Measurements from ENCODE around the gene CNBD2. TPM values are rescaled to one million over a fixed set of nuclear protein-coding genes. Genes with fewer than 3 reads are reported as not detected.
A peak's percentile ranks its signal among the peaks of the same experiment; 100 is the strongest.

CNBD2 gene
- total RNA-seq, 1 experiment from 2014 or later, result 8.4 TPM

DNA sequence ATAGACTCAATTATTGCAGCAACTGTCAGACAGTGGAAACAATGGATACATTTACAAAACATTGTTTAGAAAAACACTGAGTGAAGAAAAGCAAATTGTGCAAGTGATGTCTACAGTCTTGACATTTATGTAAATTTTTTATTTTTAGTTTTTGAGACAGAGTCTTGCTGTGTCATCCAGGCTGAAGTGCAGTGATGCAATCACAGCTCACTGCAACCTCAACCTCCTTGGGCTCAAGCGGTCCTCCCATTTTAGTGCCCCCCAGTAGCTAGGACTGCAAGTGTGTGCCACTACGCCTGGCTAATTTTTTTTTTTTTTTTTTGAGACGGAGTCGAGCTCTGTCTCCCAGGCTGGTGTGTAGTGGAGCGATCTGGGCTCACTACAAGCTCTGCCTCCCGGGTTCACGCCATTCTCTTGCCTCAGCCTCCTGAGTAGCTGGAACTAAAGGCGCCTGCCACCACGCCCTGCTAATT is 9.7 kb downstream of the CNBD2 start:
- Histone ChIP-seq H3K4me1 (ENCODE audit: low read length) (peaks cover 31% of the 10 kb centered on the region), H2AFZ (ENCODE audit: low read length) (no peak overlapping the region), H3K9ac (ENCODE audit: low read length) (no peak overlapping the region), H4K20me1 (ENCODE audit: insufficient read depth, low read depth, low read length) (no peaks in the 10 kb centered on the region), H3K4me3 (ENCODE audit: low read length) (no peak overlapping the region), H3K9me3 (ENCODE audit: low read length) (no peaks in the 10 kb centered on the region), H3K36me3 (ENCODE audit: insufficient read depth, low read length) (no peaks in the 10 kb centered on the region), H3K79me2 (ENCODE audit: low read length) (no peaks in the 10 kb centered on the region), H3K27me3 (ENCODE audit: low read length) (no peaks in the 10 kb centered on the region), H3K27ac (ENCODE audit: low read length) (peak overlapping the region; percentile 51; the same call in 1 of the 2 replicates), H3K4me2 (ENCODE audit: low read depth, low read length, poor library complexity, severe bottlenecking) (peak overlapping the region; percentile 57), H3K9me2 (replicated peaks; ENCODE audit: insufficient read depth, low read length) (no peaks in the 10 kb centered on the region)
- peak; percentile 75 for DNase-seq

DNA sequence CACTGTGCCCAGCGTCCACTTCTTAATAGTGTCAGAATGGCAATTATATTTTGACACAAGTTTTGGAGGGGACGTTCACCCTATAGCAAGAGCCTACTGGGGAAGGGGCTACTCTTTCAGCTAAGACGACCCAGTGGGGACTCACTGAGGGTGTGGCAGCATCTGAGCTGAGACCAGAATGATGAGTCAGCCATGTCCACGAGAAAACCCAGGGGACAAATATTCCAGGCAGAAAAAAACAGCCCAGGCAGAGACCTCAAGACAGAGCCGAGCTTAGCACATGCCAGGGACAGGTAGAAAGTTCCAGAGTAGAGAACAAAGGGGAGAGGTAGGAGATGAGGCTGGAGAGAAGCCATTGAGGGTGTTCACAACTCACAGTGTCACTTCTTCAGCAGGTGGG is 11.2 kb downstream of the CNBD2 start:
- no peak overlapping the region for H3K9ac ChIP-seq (ENCODE audit: low read length)
- no peak for DNase-seq
- H3K27ac ChIP-seq (ENCODE audit: low read length), result no peak overlapping the region
- H4K20me1 ChIP-seq (ENCODE audit: insufficient read depth, low read depth, low read length), result no peaks in the 10 kb centered on the region
- H3K36me3 ChIP-seq (ENCODE audit: insufficient read depth, low read length), result no peaks in the 10 kb centered on the region
- no peaks in the 10 kb centered on the region for H3K79me2 ChIP-seq (ENCODE audit: low read length)
- no peak overlapping the region for H3K4me3 ChIP-seq (ENCODE audit: low read length)
- H3K27me3 ChIP-seq (ENCODE audit: low read length), result no peaks in the 10 kb centered on the region
- no peaks in the 10 kb centered on the region for H3K9me2 ChIP-seq (replicated peaks; ENCODE audit: insufficient read depth, low read length)
- H3K9me3 ChIP-seq (ENCODE audit: low read length), result no peaks in the 10 kb centered on the region
- no peak overlapping the region for H3K4me2 ChIP-seq (ENCODE audit: low read depth, low read length, poor library complexity, severe bottlenecking)
- H3K4me1 ChIP-seq (ENCODE audit: low read length), result peaks cover 31% of the 10 kb centered on the region
- no peak overlapping the region for H2AFZ ChIP-seq (ENCODE audit: low read length)

DNA sequence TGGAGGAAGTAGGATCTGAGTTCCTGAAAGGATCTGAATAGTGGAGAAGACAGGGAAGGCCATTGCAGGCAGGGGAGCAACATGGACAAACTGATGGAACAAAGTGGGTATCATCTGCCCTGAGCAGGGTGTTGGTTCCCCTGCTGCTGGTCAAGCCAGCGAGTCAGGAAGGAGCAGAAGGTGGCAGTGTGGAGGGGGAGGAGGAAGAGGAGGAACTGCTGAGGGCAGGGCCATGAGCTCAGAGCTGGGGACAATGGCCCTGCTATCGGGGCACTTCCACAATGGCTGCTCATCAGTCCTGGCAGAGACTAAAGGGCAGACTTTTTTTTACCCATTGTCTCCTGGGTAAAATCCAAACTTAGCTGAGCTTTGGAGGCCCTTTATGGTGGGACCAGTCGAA is 13.6 kb downstream of the CNBD2 start:
- Histone ChIP-seq H3K4me3 (ENCODE audit: low read length) (no peak overlapping the region), H2AFZ (ENCODE audit: low read length) (no peak overlapping the region), H3K9ac (ENCODE audit: low read length) (no peak overlapping the region), H3K9me2 (replicated peaks; ENCODE audit: insufficient read depth, low read length) (no peaks in the 10 kb centered on the region), H3K4me2 (ENCODE audit: low read depth, low read length, poor library complexity, severe bottlenecking) (no peak overlapping the region), H3K4me1 (ENCODE audit: low read length) (peaks cover 40% of the 10 kb centered on the region), H3K27me3 (ENCODE audit: low read length) (no peaks in the 10 kb centered on the region), H3K9me3 (ENCODE audit: low read length) (no peaks in the 10 kb centered on the region), H3K27ac (ENCODE audit: low read length) (no peak overlapping the region), H4K20me1 (ENCODE audit: insufficient read depth, low read depth, low read length) (no peaks in the 10 kb centered on the region), H3K36me3 (ENCODE audit: insufficient read depth, low read length) (no peaks in the 10 kb centered on the region), H3K79me2 (ENCODE audit: low read length) (no peaks in the 10 kb centered on the region)
- no peak for DNase-seq

DNA sequence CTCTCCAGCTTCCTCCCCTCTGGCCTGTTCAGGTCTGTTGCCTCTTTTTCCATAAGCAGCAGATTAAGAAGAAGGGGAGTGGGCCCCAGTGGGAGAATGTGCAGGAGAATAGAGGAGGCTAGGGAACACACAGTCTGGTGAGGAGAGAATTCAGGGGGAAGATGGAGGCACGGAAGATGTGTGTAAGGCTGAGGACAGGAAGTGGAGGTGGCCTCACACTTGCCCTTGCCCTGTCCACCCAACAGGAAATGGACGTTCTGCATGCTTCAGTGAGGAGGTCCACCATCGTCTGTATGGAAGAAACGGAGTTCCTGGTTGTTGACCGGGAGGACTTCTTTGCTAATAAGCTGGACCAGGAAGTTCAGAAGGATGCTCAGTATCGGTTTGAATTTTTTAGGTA is 16.0 kb downstream of the CNBD2 start:
- no peaks in the 10 kb centered on the region for H3K9me3 ChIP-seq (ENCODE audit: low read length)
- peaks cover 17% of the 10 kb centered on the region for H3K4me1 ChIP-seq (ENCODE audit: low read length)
- no peak overlapping the region for H3K4me2 ChIP-seq (ENCODE audit: low read depth, low read length, poor library complexity, severe bottlenecking)
- H3K27ac ChIP-seq (ENCODE audit: low read length), result no peak overlapping the region
- H3K36me3 ChIP-seq (ENCODE audit: insufficient read depth, low read length), result no peaks in the 10 kb centered on the region
- DNase-seq, result no peak
- no peak overlapping the region for H3K4me3 ChIP-seq (ENCODE audit: low read length)
- H3K27me3 ChIP-seq (ENCODE audit: low read length), result no peaks in the 10 kb centered on the region
- no peaks in the 10 kb centered on the region for H3K9me2 ChIP-seq (replicated peaks; ENCODE audit: insufficient read depth, low read length)
- no peak overlapping the region for H2AFZ ChIP-seq (ENCODE audit: low read length)
- H3K79me2 ChIP-seq (ENCODE audit: low read length), result no peaks in the 10 kb centered on the region
- no peak overlapping the region for H3K9ac ChIP-seq (ENCODE audit: low read length)
- no peaks in the 10 kb centered on the region for H4K20me1 ChIP-seq (ENCODE audit: insufficient read depth, low read depth, low read length)

DNA sequence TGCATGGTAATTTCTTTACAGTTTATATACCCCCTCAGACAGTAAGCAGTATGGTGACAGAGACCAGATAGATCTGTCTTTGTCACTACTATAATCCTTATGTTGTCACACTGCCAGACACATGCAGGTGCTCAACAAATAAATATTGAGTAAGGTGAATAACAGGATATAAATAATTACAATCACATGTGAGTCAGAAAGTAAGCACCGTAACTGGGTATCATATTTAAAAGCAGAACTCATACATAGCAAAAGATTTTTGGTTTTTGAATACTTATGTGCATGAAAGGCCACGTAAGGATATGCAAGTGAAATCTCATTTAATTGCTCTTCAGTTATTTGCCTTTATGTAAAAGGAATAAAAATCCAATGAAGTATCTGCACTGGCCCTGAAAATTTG is 17.4 kb downstream of the CNBD2 start:
- peak; percentile 47 for DNase-seq
- no peaks in the 10 kb centered on the region for H3K27me3 ChIP-seq (ENCODE audit: low read length)
- no peaks in the 10 kb centered on the region for H4K20me1 ChIP-seq (ENCODE audit: insufficient read depth, low read depth, low read length)
- no peaks in the 10 kb centered on the region for H3K9me2 ChIP-seq (replicated peaks; ENCODE audit: insufficient read depth, low read length)
- H3K4me1 ChIP-seq (ENCODE audit: low read length), result peaks cover 9% of the 10 kb centered on the region
- no peaks in the 10 kb centered on the region for H3K9me3 ChIP-seq (ENCODE audit: low read length)
- H3K36me3 ChIP-seq (ENCODE audit: insufficient read depth, low read length), result no peaks in the 10 kb centered on the region
- H3K27ac ChIP-seq (ENCODE audit: low read length), result no peak overlapping the region
- no peak overlapping the region for H2AFZ ChIP-seq (ENCODE audit: low read length)
- H3K9ac ChIP-seq (ENCODE audit: low read length), result no peak overlapping the region
- H3K4me3 ChIP-seq (ENCODE audit: low read length), result no peak overlapping the region
- no peaks in the 10 kb centered on the region for H3K79me2 ChIP-seq (ENCODE audit: low read length)
- no peak overlapping the region for H3K4me2 ChIP-seq (ENCODE audit: low read depth, low read length, poor library complexity, severe bottlenecking)

DNA sequence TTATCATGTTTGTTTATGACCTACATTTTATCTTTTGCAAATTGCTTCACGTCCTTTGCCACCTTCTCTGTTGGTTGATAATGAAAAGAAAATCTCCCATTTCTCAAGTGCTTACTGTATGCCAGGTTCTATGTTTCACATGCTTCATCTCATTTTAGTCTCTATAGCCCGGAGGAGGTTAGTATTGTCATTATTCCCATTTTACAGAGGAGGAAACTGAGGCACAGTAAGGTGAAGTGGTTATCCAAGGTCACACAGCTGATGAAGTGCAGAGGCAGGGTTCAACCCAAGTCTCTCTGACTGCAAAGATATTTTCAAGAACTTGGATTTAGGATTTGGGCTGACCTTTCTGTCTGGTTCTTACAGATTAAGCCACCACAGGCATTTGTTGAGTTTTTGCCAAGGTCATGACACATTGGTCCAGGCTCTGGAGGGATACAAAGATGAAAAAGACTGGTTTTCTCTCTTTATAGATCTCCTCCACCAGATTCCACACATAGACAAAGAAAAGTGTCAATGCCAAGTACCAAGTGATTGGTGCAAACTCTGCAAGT is 20.6 kb downstream of the CNBD2 start:
- no peak overlapping the region for H2AFZ ChIP-seq (ENCODE audit: low read length)

DNA sequence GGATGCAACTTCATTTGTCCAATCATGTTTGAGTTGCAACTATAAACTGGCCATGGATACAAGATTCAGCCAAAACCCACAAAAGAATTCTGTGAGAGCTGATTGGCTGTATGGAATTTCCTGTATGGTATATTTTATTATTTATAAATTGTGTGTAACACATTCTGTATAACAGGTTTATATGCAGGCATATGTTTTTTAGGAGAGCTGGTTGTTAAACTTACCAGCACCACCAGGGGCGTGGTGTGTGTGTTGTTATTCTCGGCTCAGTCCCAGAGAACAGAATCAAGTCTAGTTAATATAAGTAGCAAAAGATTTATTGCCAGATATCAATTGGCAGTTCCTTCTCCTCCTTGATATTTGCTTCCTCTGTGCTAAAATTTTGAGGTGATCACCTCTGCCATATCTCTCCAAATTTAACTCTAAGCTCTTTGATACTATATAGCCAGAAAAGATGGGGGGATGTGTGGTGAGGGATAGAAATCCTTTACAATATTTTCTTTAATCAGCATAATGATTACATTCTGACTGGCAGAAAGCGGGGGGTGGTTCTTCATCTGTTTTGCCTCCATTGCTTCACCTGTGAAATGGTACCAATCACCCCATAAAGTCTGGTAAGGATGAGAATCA is 22.9 kb downstream of the CNBD2 start:
- H3K79me2 ChIP-seq (ENCODE audit: low read length), result no peaks in the 10 kb centered on the region
- no peak overlapping the region for H3K4me2 ChIP-seq (ENCODE audit: low read depth, low read length, poor library complexity, severe bottlenecking)
- H2AFZ ChIP-seq (ENCODE audit: low read length), result no peak overlapping the region
- no peaks in the 10 kb centered on the region for H3K36me3 ChIP-seq (ENCODE audit: insufficient read depth, low read length)
- no peak overlapping the region for H3K9ac ChIP-seq (ENCODE audit: low read length)
- no peaks in the 10 kb centered on the region for H4K20me1 ChIP-seq (ENCODE audit: insufficient read depth, low read depth, low read length)
- H3K4me3 ChIP-seq (ENCODE audit: low read length), result no peak overlapping the region
- H3K27me3 ChIP-seq (ENCODE audit: low read length), result no peaks in the 10 kb centered on the region
- DNase-seq, result peak; percentile 73
- H3K27ac ChIP-seq (ENCODE audit: low read length), result no peak overlapping the region
- no peaks in the 10 kb centered on the region for H3K9me2 ChIP-seq (replicated peaks; ENCODE audit: insufficient read depth, low read length)
- no peaks in the 10 kb centered on the region for H3K9me3 ChIP-seq (ENCODE audit: low read length)
- H3K4me1 ChIP-seq (ENCODE audit: low read length), result peaks cover 18% of the 10 kb centered on the region

More for the DNA sequence above, 20.6 kb downstream of the CNBD2 start:
- Histone ChIP-seq H3K4me1 (ENCODE audit: low read length) (peaks cover 25% of the 10 kb centered on the region), H3K9me3 (ENCODE audit: low read length) (no peaks in the 10 kb centered on the region), H3K4me3 (ENCODE audit: low read length) (no peak overlapping the region), H3K27ac (ENCODE audit: low read length) (no peak overlapping the region), H3K36me3 (ENCODE audit: insufficient read depth, low read length) (no peaks in the 10 kb centered on the region), H3K79me2 (ENCODE audit: low read length) (no peaks in the 10 kb centered on the region), H3K4me2 (ENCODE audit: low read depth, low read length, poor library complexity, severe bottlenecking) (no peak overlapping the region), H4K20me1 (ENCODE audit: insufficient read depth, low read depth, low read length) (no peaks in the 10 kb centered on the region), H3K9ac (ENCODE audit: low read length) (no peak overlapping the region), H3K27me3 (ENCODE audit: low read length) (no peaks in the 10 kb centered on the region), H3K9me2 (replicated peaks; ENCODE audit: insufficient read depth, low read length) (no peaks in the 10 kb centered on the region)
- no peak for DNase-seq

DNA sequence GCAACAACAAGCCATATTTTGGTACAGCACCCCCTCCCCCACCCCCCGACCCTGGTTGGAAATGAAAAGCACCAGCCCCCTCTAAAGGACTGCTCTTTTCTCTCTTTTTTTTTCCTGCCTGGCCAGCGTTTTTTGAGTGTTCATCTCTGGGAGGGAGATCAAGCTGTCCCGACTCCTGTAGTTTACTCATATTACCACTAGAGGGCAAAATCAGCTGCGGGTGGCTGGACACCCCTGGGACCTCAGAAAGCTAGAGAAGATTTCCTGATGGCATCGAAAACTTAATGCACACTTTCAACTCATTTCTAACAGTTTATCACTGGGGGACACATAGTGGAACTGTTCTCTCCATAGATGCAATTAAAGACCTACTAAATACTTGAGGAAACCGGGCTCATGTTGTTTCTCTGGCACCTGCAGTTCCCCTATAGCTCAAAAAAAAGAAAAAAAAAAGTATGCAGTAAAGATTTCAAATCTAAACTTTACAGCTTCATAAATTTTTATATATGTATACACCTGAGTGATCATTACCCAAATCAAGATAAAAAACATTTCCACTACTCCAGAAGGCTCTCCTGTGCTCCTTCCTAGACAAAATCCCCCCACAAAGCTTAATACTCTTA is 24.4 kb downstream of the CNBD2 start:
- Histone ChIP-seq H3K9me3 (ENCODE audit: low read length) (no peaks in the 10 kb centered on the region), H3K4me2 (ENCODE audit: low read depth, low read length, poor library complexity, severe bottlenecking) (peak overlapping the region; percentile 52), H3K36me3 (ENCODE audit: insufficient read depth, low read length) (no peaks in the 10 kb centered on the region), H4K20me1 (ENCODE audit: insufficient read depth, low read depth, low read length) (no peaks in the 10 kb centered on the region), H3K9me2 (replicated peaks; ENCODE audit: insufficient read depth, low read length) (no peaks in the 10 kb centered on the region), H3K27me3 (ENCODE audit: low read length) (no peaks in the 10 kb centered on the region), H3K9ac (ENCODE audit: low read length) (no peak overlapping the region), H2AFZ (ENCODE audit: low read length) (no peak overlapping the region), H3K4me3 (ENCODE audit: low read length) (no peak overlapping the region), H3K4me1 (ENCODE audit: low read length) (peaks cover 25% of the 10 kb centered on the region), H3K79me2 (ENCODE audit: low read length) (no peaks in the 10 kb centered on the region), H3K27ac (ENCODE audit: low read length) (no peak overlapping the region)
- peak; percentile 91 for DNase-seq
